Spleen (tissue), 11 donors: Measurements from ENCODE around the gene ACSL1. TPM values are rescaled to one million over a fixed set of nuclear protein-coding genes. Genes with fewer than 3 reads are reported as not detected.

ENCODE experiments used
- DNase-seq: peaks from one replicate; pipeline ENCODE4 v3.0.0-alpha.2; 2020
- H3K27ac ChIP-seq, 8 donors: fragments of 200-600 bp; sonication (generic) in 7 of 8; 1 replicate in 4 of 8; 2 replicates in 4 of 8; pipeline versions ENCODE4 v1.5.0 to v1.8.0; 2016 to 2021; ENCODE audit warnings: inconsistent platforms in 4 of 8, mild to moderate bottlenecking in 4 of 8, moderate library complexity in 1 of 8
- H3K27me3 ChIP-seq, 7 donors: fragments of 200-600 bp; sonication (generic) in 6 of 7; replicated peaks in 1 of 7; 1 replicate in 4 of 7; 2 replicates in 3 of 7; pipeline versions ENCODE4 v1.5.0 to v1.8.0; 2016 to 2021; ENCODE audit warnings: inconsistent platforms in 3 of 7, mild to moderate bottlenecking in 1 of 7
- H3K36me3 ChIP-seq, 6 donors: fragments of 200-600 bp; sonication (generic) in 5 of 6; 1 replicate in 4 of 6; 2 replicates in 2 of 6; pipeline versions ENCODE4 v1.5.0 to v1.8.0; 2016 to 2021; ENCODE audit warnings: inconsistent platforms in 2 of 6
- H3K4me1 ChIP-seq, 6 donors: fragments of 200-600 bp; sonication (generic) in 5 of 6; 1 replicate in 3 of 6; 2 replicates in 3 of 6; pipeline versions ENCODE4 v1.5.0 to v1.8.0; 2016 to 2021; ENCODE audit warnings: inconsistent platforms in 3 of 6
- H3K4me3 ChIP-seq, 8 donors: fragments of 200-600 bp; sonication (generic) in 7 of 8; 1 replicate in 4 of 8; 2 replicates in 4 of 8; pipeline versions ENCODE4 v1.5.0 to v1.8.0; 2016 to 2021; ENCODE audit warnings: inconsistent platforms in 4 of 8, mild to moderate bottlenecking in 4 of 8, moderate library complexity in 2 of 8
- H3K9me3 ChIP-seq, 8 donors: fragments of 200-600 bp; sonication (generic) in 7 of 8; 1 replicate in 4 of 8; 2 replicates in 4 of 8; pipeline versions ENCODE4 v1.5.0 to v1.8.0; 2016 to 2021; ENCODE audit warnings: inconsistent platforms in 4 of 8
- CTCF ChIP-seq, 11 experiments: fragments of 200-600 bp in 7 of 11; fragments of 450-650 bp in 4 of 11; sonication (generic) in 4 of 11; IDR thresholded peaks in 8 of 11; conservative IDR thresholded peaks in 3 of 11; 1 replicate in 7 of 11; 2 replicates in 4 of 11; pipeline versions ENCODE4 v1.4.0 to v1.8.0; 2016 to 2021; ENCODE audit warnings: antibody characterized with exemption in 11 of 11, inconsistent platforms in 4 of 11, mild to moderate bottlenecking in 1 of 11
- POLR2A ChIP-seq, 3 donors: fragments of 450-650 bp; IDR thresholded peaks; one replicate each; pipeline ENCODE4 v1.5.1; 2017; ENCODE audit warnings: antibody characterized with exemption in 3 of 3, mild to moderate bottlenecking in 1 of 3
- POLR2AphosphoS5 ChIP-seq, 3 donors: sonication (generic); formaldehyde crosslinking; IDR thresholded peaks; one replicate each; pipeline ENCODE4 v1.5.1; 2017; ENCODE audit warnings: antibody characterized with exemption in 3 of 3
- WGBS, 5 donors: extraction: QIAGEN DNeasy Blood & Tissue Kit in 3 of 5; methylation state at CpG; one replicate each; pipeline versions ENCODE4 v1.1.5 to v1.1.7; 2013 to 2018; 5-methylcytosine and 5-hydroxymethylcytosine counted together
- intact Hi-C: fragments of 100-400 bp; cut with DNase I; formaldehyde crosslinking; loops from one replicate; pipeline ENCODE4 v1.15.0; 2023; ENCODE audit warnings: low total_unique reads
- polyA plus RNA-seq, 3 donors: library from polyadenylated mRNA; stranded (reverse); fragments of 200-250 nt; gene quantifications; one replicate each; pipeline ENCODE4 v1.2.1, GENCODE V29; 2013
- total RNA-seq, 7 donors: library from RNA; depleted of rRNA in 3 of 7; stranded (reverse); fragments of >200 nt in 3 of 7; fragmentation: NEBNext Ultra II Directional in 4 of 7; extraction: Animal tissue kit (Norgen Biotek cat#: 25700) in 4 of 7; gene quantifications; one replicate each; pipeline versions ENCODE4 v1.1.0 to v1.2.1, GENCODE V29; 2016 to 2021
- donor health status: healthy with polysubstance abuse.
- donor health status: DM: no; HTN: no; CAD: no; lungs with moderate emphysema.
- donor health status: DM: no; HTN: no; CAD: no.
- donor health status: Bipolar disorder and iron deficiency.
- donor health status: healthy.
- donor health status: DM: no; HTN: no; CAD: no.
- donor health status: DM: yes; HTN: yes; CAD: no.

ACSL1 gene
- total and polyA plus RNA-seq, 10 donors, result 17.6 to 333 (median 118) TPM

- WGBS, 5 donors, result 88 to 92% (median 89%) methylated on average over 8 to 11 of the region's 11 CpGs
- no peaks in the 10 kb centered on the region for H3K27me3 ChIP-seq
- intact Hi-C loops, result no loop called here
- H3K9me3 ChIP-seq, result no peaks in the 10 kb centered on the region
- DNase-seq, result peak; percentile 76
- H3K36me3 ChIP-seq, result no peaks in the 10 kb centered on the region
- H3K4me1 ChIP-seq, result peaks cover 22 to 93% (median 67%) of the 10 kb centered on the region in 6 donors
- TF ChIP-seq POLR2A (IDR thresholded peaks at IDR 0.05) (no peak), POLR2AphosphoS5 (IDR thresholded peaks at IDR 0.05) (peak in 2 of 3 donors; percentile 24 to 72)
- peak overlapping the region in 1 of 8 donors; percentile 17 for H3K4me3 ChIP-seq
- H3K27ac ChIP-seq, result peak overlapping the region in 5 of 8 donors; percentile 52 to 96 (median 93)
These were observed 8.1 kb downstream of the ACSL1 start for GRCh38 chr4:184817494-184818215.

- peak overlapping the region in 6 of 8 donors; percentile 27 to 96 (median 86) for H3K27ac ChIP-seq
- intact Hi-C loops, result no loop called here
- no peak for TF ChIP-seq POLR2A (IDR thresholded peaks at IDR 0.05)
- no peak for TF ChIP-seq POLR2AphosphoS5 (IDR thresholded peaks at IDR 0.05)
- TF ChIP-seq CTCF (IDR thresholded peaks at IDR 0.05 in 8 of 11, conservative IDR thresholded peaks at IDR 0.05 in 3 of 11), result no peak
- no peak overlapping the region for H3K4me3 ChIP-seq
- no peaks in the 10 kb centered on the region for H3K9me3 ChIP-seq
- peaks cover 22 to 97% (median 70%) of the 10 kb centered on the region in 6 donors for H3K4me1 ChIP-seq
- no peaks in the 10 kb centered on the region for H3K27me3 ChIP-seq
- DNase-seq, result no peak
- no peaks in the 10 kb centered on the region for H3K36me3 ChIP-seq
These were observed 8.8 kb downstream of the ACSL1 start for GRCh38 chr4:184816962-184817361.

- peak; percentile 84 for DNase-seq
- TF ChIP-seq POLR2AphosphoS5 (IDR thresholded peaks at IDR 0.05) (peak; percentile 57 to 78 (median 73)), POLR2A (IDR thresholded peaks at IDR 0.05) (no peak)
These were observed 10.5 kb downstream of the ACSL1 start for GRCh38 chr4:184815046-184815877.

GRCh38 chr4:184814686-184815045 lies 11.1 kb downstream of the ACSL1 start:
- peak; percentile 81 for DNase-seq
- peaks cover 22 to 96% (median 66%) of the 10 kb centered on the region in 6 donors for H3K4me1 ChIP-seq
- H3K9me3 ChIP-seq, result no peaks in the 10 kb centered on the region
- intact Hi-C loops, result no loop called here
- no peaks in the 10 kb centered on the region for H3K27me3 ChIP-seq
- peak overlapping the region in 4 of 8 donors; percentile 14 to 41 (median 18) for H3K4me3 ChIP-seq
- 35 to 63% (median 44%) methylated on average over 5 of the region's 5 CpGs for WGBS, 5 donors
- peak overlapping the region in 7 of 8 donors; percentile 63 to 96 (median 82) for H3K27ac ChIP-seq
- no peak for TF ChIP-seq POLR2A (IDR thresholded peaks at IDR 0.05)
- TF ChIP-seq POLR2AphosphoS5 (IDR thresholded peaks at IDR 0.05), result no peak
- no peaks in the 10 kb centered on the region for H3K36me3 ChIP-seq

More at GRCh38 chr4:184815046-184815877, 10.5 kb downstream of the ACSL1 start:
- intact Hi-C loops, result no loop called here
- Histone ChIP-seq H3K4me1 (peaks cover 22 to 99% (median 67%) of the 10 kb centered on the region in 6 donors), H3K9me3 (no peaks in the 10 kb centered on the region), H3K27ac (peak overlapping the region in 7 of 8 donors; percentile 63 to 96 (median 82)), H3K4me3 (peak overlapping the region in 5 of 8 donors; percentile 3 to 41 (median 17)), H3K27me3 (no peaks in the 10 kb centered on the region), H3K36me3 (no peaks in the 10 kb centered on the region)
- WGBS, 5 donors, result 29 to 42% (median 32%) methylated on average over 11 of the region's 11 CpGs

- Histone ChIP-seq H3K36me3 (no peaks in the 10 kb centered on the region), H3K4me1 (peaks cover 22 to 92% (median 54%) of the 10 kb centered on the region in 6 donors), H3K9me3 (no peaks in the 10 kb centered on the region), H3K27ac (peak overlapping the region in 7 of 8 donors; percentile 72 to 96 (median 82)), H3K27me3 (no peaks in the 10 kb centered on the region), H3K4me3 (peak overlapping the region in 2 of 8 donors; percentile 0 to 45)
- WGBS, 5 donors, result 77 to 83% (median 78%) methylated on average over 8 of the region's 8 CpGs
- TF ChIP-seq POLR2A (IDR thresholded peaks at IDR 0.05), result no peak
- no peak for TF ChIP-seq POLR2AphosphoS5 (IDR thresholded peaks at IDR 0.05)
- no peak for TF ChIP-seq CTCF (IDR thresholded peaks at IDR 0.05 in 8 of 11, conservative IDR thresholded peaks at IDR 0.05 in 3 of 11)
- intact Hi-C loops, result no loop called here
- no peak for DNase-seq
These were observed 13.1 kb downstream of the ACSL1 start for GRCh38 chr4:184812651-184813181.
